Ovary (tissue), 9 donors: ENCODE data around the gene SMCO3. TPM values are rescaled to one million over a fixed set of nuclear protein-coding genes. Genes with fewer than 3 reads are reported as not detected.
A peak's percentile ranks its signal among the peaks of the same experiment; 100 is the strongest.

Experiments used
- DNase-seq, 5 donors: peaks; one replicate each; pipeline ENCODE4 v3.0.0-alpha.2; 2019 to 2020
- H3K27ac ChIP-seq, 2 donors: fragments of 200-600 bp; one replicate each; pipeline versions ENCODE4 v1.5.1 to v1.8.0; 2019 to 2022
- H3K27me3 ChIP-seq: fragments of 200-600 bp; one replicate; pipeline ENCODE4 v1.8.0; 2022
- H3K36me3 ChIP-seq: fragments of 200-600 bp; sonication (generic); one replicate; pipeline ENCODE4 v1.5.1; 2019
- H3K4me1 ChIP-seq: one replicate; pipeline ENCODE4 v1.8.1; 2013; ENCODE audit warnings: mild to moderate bottlenecking, moderate library complexity; ENCODE audit not compliant: insufficient read depth
- H3K4me3 ChIP-seq: fragments of 200-600 bp; sonication (generic); one replicate; pipeline ENCODE4 v1.5.1; 2017
- H3K9me3 ChIP-seq, 2 donors: fragments of 200-600 bp in 1 of 2; sonication (generic) in 1 of 2; one replicate each; pipeline versions ENCODE4 v1.5.1 to v1.8.1; 2013 to 2019; ENCODE audit warnings: mild to moderate bottlenecking in 1 of 2, moderate library complexity in 1 of 2
- CTCF ChIP-seq, 3 donors: fragments of 450-650 bp in 2 of 3; fragments of 200-600 bp in 1 of 3; IDR thresholded peaks; one replicate each; pipeline versions ENCODE4 v1.5.1 to v1.8.0; 2016 to 2022; ENCODE audit warnings: antibody characterized with exemption in 3 of 3, mild to moderate bottlenecking in 1 of 3
- EP300 ChIP-seq: sonication (generic); formaldehyde crosslinking; IDR thresholded peaks from one replicate; pipeline ENCODE4 v1.6.1; 2017; ENCODE audit warnings: antibody characterized with exemption
- POLR2A ChIP-seq: fragments of 450-650 bp; IDR thresholded peaks from one replicate; pipeline ENCODE4 v1.6.1; 2017; ENCODE audit warnings: antibody characterized with exemption, mild to moderate bottlenecking, moderate library complexity
- WGBS, 3 donors: extraction: QIAGEN DNeasy Blood & Tissue Kit in 1 of 3; methylation state at CpG; one replicate each; pipeline versions ENCODE4 v1.1.5 to v1.1.7; 2013 to 2017; 5-methylcytosine and 5-hydroxymethylcytosine counted together
- intact Hi-C, 4 donors: fragments of 100-400 bp; cut with DNase I; formaldehyde crosslinking; loops; one replicate each; pipeline versions ENCODE4 v1.11.0 to v1.15.1; 2022 to 2023
- polyA plus RNA-seq, 2 donors: library from polyadenylated mRNA; stranded (reverse); fragments of 200-250 nt in 1 of 2; fragments of 350-450 nt in 1 of 2; fragmentation: Illumina TruSeq in 1 of 2; extraction: RNeasy Lipid Tissue Mini Kit (QIAGEN cat#74804) in 1 of 2; gene quantifications; one replicate each; pipeline ENCODE4 v1.2.3, GENCODE V29; 2013 to 2014
- total RNA-seq, 7 donors: library from RNA; depleted of rRNA in 2 of 7; stranded (reverse); fragments of >200 nt in 2 of 7; fragmentation: NEBNext Ultra II Directional in 3 of 7; extraction: Animal tissue kit (Norgen Biotek cat#: 25700) in 3 of 7; gene quantifications; one replicate each; pipeline versions ENCODE4 v1.1.0 to v1.2.4, GENCODE V29; 2016 to 2023
- donor health status: DM: no; HTN: no; CAD: no; lungs with moderate emphysema.
- donor health status: DM: no; HTN: no; CAD: no.
- donor health status: Bipolar disorder and iron deficiency.
- donor health status: DM: yes; HTN: yes; CAD: no.
- donor health status: DM: no; HTN: no; CAD: no.
- donor health status: DM: yes; HTN: yes; CAD: no.

The SMCO3 gene
- total and polyA plus RNA-seq, 9 donors = 0.04 to 0.30 (median 0.15) TPM; not detected in 6

GRCh38 chr12:14771651-14772137 is 42.3 kb downstream of the SMCO3 start:
- no peaks in the 10 kb centered on the region for H3K27me3 ChIP-seq
- WGBS, 3 donors = 20 to 25% (median 25%) methylated on average over 6 of the region's 6 CpGs
- H3K4me3 ChIP-seq = peak overlapping the region; percentile 81
- TF ChIP-seq CTCF (IDR thresholded peaks at IDR 0.05) (no peak), EP300 (no peak), POLR2A (no peak)
- DNase-seq = no peak
- H3K27ac ChIP-seq = peak overlapping the region in 1 of 2 donors; percentile 91
- no peaks in the 10 kb centered on the region for H3K9me3 ChIP-seq
- no peaks in the 10 kb centered on the region for H3K36me3 ChIP-seq
- intact Hi-C loops = loop anchor here in 3 of 4 donors (10.0 kb wide), 4 partner anchors 113 to 1777 kb away; partner anchors contain the start of gene MGP (in 1 of the 3)
- H3K4me1 ChIP-seq = peaks cover under 1% of the 10 kb centered on the region

- Histone ChIP-seq H3K4me1 (no peaks in the 10 kb centered on the region), H3K36me3 (no peaks in the 10 kb centered on the region), H3K27ac (peak overlapping the region; percentile 74 to 91), H3K9me3 (no peaks in the 10 kb centered on the region), H3K27me3 (no peaks in the 10 kb centered on the region), H3K4me3 (peak overlapping the region; percentile 81)
- intact Hi-C loops = loop anchor here in 3 of 4 donors (10.0 kb wide), 4 partner anchors 114 to 1776 kb away; partner anchors contain the start of gene MGP (in 1 of the 3)
- TF ChIP-seq POLR2A = peak; percentile 97
- TF ChIP-seq EP300 = no peak
- peak; percentile 93 to 98 (median 95) for DNase-seq
- 0 to 1% (median 1%) methylated on average over 55 to 56 of the region's 56 CpGs for WGBS, 3 donors
Measured at GRCh38 chr12:14770496-14771461, 43.2 kb downstream of the SMCO3 start.

GRCh38 chr12:14769969-14770495 is 44.0 kb downstream of the SMCO3 start:
- TF ChIP-seq EP300 (no peak), POLR2A (peak; percentile 20), CTCF (IDR thresholded peaks at IDR 0.05) (peak; percentile 78 to 84 (median 84))
- no peaks in the 10 kb centered on the region for H3K4me1 ChIP-seq

GRCh38 chr12:14769466-14769968 is 44.5 kb downstream of the SMCO3 start:
- peak in 4 of 5 donors; percentile 52 to 65 (median 58) for DNase-seq
- WGBS, 3 donors = 1% methylated on average over 26 of the region's 26 CpGs
- Histone ChIP-seq H3K36me3 (no peaks in the 10 kb centered on the region), H3K9me3 (no peaks in the 10 kb centered on the region), H3K27me3 (no peaks in the 10 kb centered on the region), H3K4me3 (peak overlapping the region; percentile 81), H3K27ac (peak overlapping the region; percentile 74 to 91), H3K4me1 (no peaks in the 10 kb centered on the region)
- intact Hi-C loops = no loop called here
- TF ChIP-seq EP300 (no peak), POLR2A (no peak), CTCF (IDR thresholded peaks at IDR 0.05) (no peak)

More at GRCh38 chr12:14769969-14770495, 44.0 kb downstream of the SMCO3 start:
- intact Hi-C loops = loop anchor here in 3 of 4 donors (10.0 kb wide), 4 partner anchors 115 to 1775 kb away; partner anchors contain the start of gene MGP (in 1 of the 3)
- no peaks in the 10 kb centered on the region for H3K36me3 ChIP-seq
- H3K4me3 ChIP-seq = peak overlapping the region; percentile 81
- peak overlapping the region; percentile 74 to 91 for H3K27ac ChIP-seq
- WGBS, 3 donors = 0% methylated on average over 37 to 38 of the region's 38 CpGs
- H3K9me3 ChIP-seq = no peaks in the 10 kb centered on the region
- DNase-seq = peak; percentile 75 to 86 (median 82)
- no peaks in the 10 kb centered on the region for H3K27me3 ChIP-seq
